ENCODE results near the gene SUSD4. TPM values are rescaled to one million over a fixed set of nuclear protein-coding genes. Genes with fewer than 3 reads are reported as not detected.

SUSD4 gene
- total and polyA plus RNA-seq, 10 of the 15 experiments (the other 5 are each of a cell fraction or from before 2014, with no cell fraction given): 0.13 to 1.1 (median 0.26) TPM; not detected in 3

GRCh38 chr1:223341121-223341520 lies 22.9 kb downstream of the SUSD4 start:
- Histone ChIP-seq H3K4me1 (ENCODE audit: control insufficient read depth, insufficient read depth, low read length) (no peaks in the 10 kb centered on the region), H3K79me2 (ENCODE audit: control insufficient read depth, insufficient read depth, low read length) (no peaks in the 10 kb centered on the region), H3K9ac (ENCODE audit: control insufficient read depth, insufficient read depth, low read length) (no peak overlapping the region), H3K27ac (ENCODE audit: control insufficient read depth, insufficient read depth) (no peak overlapping the region), H2AFZ (ENCODE audit: control insufficient read depth, low read depth, low read length) (no peak overlapping the region), H3K36me3 (ENCODE audit: control insufficient read depth in 2 of 2, insufficient read depth in 2 of 2, low read length in 1 of 2) (no peaks in the 10 kb centered on the region), H3K4me2 (ENCODE audit: control insufficient read depth, insufficient read depth) (no peak overlapping the region), H3K9me3 (replicated peaks; ENCODE audit: control insufficient read depth, insufficient read depth, low read length) (no peaks in the 10 kb centered on the region), H3K27me3 (replicated peaks in 1 of 2; ENCODE audit: control insufficient read depth in 2 of 2, insufficient read depth in 2 of 2, low read length in 1 of 2) (peaks cover 0 to 2% of the 10 kb centered on the region in 2 experiments; a peak in 1 of 4 replicates), H4K20me1 (ENCODE audit: control insufficient read depth, insufficient read depth) (no peaks in the 10 kb centered on the region), H3K4me3 (no peak overlapping the region)
- TF ChIP-seq MYC (IDR thresholded peaks at IDR 0.05; ENCODE audit: insufficient read depth, insufficient read length, insufficient replicate concordance, low read length, severe bottlenecking): no peak
- TF ChIP-seq RAD21 (IDR thresholded peaks at IDR 0.05; ENCODE audit: insufficient read depth, low read depth, low read length): no peak
- TF ChIP-seq ATF7 (IDR thresholded peaks at IDR 0.05; ENCODE audit: low read depth): no peak
- TF ChIP-seq LARP7 (IDR thresholded peaks at IDR 0.05): no peak
- TF ChIP-seq CREM (IDR thresholded peaks at IDR 0.05; ENCODE audit: low read depth): no peak
- TF ChIP-seq EZH2 (IDR thresholded peaks at IDR 0.05; ENCODE audit: borderline replicate concordance, control insufficient read depth, low read depth, low read length): no peak
- TF ChIP-seq POLR2AphosphoS2 (IDR thresholded peaks at IDR 0.05; ENCODE audit: low read depth, low read length): no peak
- TF ChIP-seq HDGF (IDR thresholded peaks at IDR 0.05): no peak
- no peak for TF ChIP-seq SKIL (IDR thresholded peaks at IDR 0.05; ENCODE audit: low read depth, poor library complexity, severe bottlenecking)
- no peak for TF ChIP-seq PAX8 (IDR thresholded peaks at IDR 0.05)
- no peak for TF ChIP-seq POLR2A (IDR thresholded peaks at IDR 0.05; ENCODE audit: low read depth, low read length)
- TF ChIP-seq HDAC6 (IDR thresholded peaks at IDR 0.05; ENCODE audit: unreplicated experiment): no peak
- TF ChIP-seq SMARCA5 (IDR thresholded peaks at IDR 0.05): no peak
- TF ChIP-seq, protein P1, sequence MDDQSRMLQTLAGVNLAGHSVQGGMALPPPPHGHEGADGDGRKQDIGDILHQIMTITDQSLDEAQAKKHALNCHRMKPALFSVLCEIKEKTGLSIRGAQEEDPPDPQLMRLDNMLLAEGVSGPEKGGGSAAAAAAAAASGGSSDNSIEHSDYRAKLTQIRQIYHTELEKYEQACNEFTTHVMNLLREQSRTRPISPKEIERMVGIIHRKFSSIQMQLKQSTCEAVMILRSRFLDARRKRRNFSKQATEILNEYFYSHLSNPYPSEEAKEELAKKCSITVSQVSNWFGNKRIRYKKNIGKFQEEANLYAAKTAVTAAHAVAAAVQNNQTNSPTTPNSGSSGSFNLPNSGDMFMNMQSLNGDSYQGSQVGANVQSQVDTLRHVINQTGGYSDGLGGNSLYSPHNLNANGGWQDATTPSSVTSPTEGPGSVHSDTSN (IDR thresholded peaks at IDR 0.05; ENCODE audit: insufficient replicate concordance, low read depth, low read length): no peak
- TF ChIP-seq, protein P2, sequence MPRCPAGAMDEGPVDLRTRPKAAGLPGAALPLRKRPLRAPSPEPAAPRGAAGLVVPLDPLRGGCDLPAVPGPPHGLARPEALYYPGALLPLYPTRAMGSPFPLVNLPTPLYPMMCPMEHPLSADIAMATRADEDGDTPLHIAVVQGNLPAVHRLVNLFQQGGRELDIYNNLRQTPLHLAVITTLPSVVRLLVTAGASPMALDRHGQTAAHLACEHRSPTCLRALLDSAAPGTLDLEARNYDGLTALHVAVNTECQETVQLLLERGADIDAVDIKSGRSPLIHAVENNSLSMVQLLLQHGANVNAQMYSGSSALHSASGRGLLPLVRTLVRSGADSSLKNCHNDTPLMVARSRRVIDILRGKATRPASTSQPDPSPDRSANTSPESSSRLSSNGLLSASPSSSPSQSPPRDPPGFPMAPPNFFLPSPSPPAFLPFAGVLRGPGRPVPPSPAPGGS (IDR thresholded peaks at IDR 0.05; ENCODE audit: borderline replicate concordance, insufficient read depth, low read depth, low read length, poor library complexity, severe bottlenecking): no peak
- no peak for TF ChIP-seq IKZF2 (IDR thresholded peaks at IDR 0.05)
- TF ChIP-seq SIX5 (IDR thresholded peaks at IDR 0.05; ENCODE audit: low read depth, low read length, severe bottlenecking): no peak
- TF ChIP-seq MXI1 (IDR thresholded peaks at IDR 0.05; ENCODE audit: low read depth, low read length): no peak
- no peak for TF ChIP-seq SRF (IDR thresholded peaks at IDR 0.05; ENCODE audit: low read depth in 2 of 2, low read length in 2 of 2)
- POLR2A ChIA-PET: no interaction called here
- no peak for DNase-seq (ENCODE audit: low read depth, low spot score)
- intact Hi-C loops (cut with micrococcal nuclease; ENCODE audit: unreplicated experiment): no loop called here
- ATAC-seq: peak; percentile 83
- RAD21 ChIA-PET (ENCODE audit: unreplicated experiment): interaction anchor here (1.5 kb wide), 1 partner anchor 210 kb away, joined by 5 read pairs; no protein-coding TSS in a partner anchor
- BruUV-seq (replicated peaks): no TSS peak
- in situ Hi-C loops (cut with MboI): no loop called here
- 4% methylated on average over 7 of the region's 7 CpGs for WGBS (ENCODE audit: insufficient coverage, insufficient replicate concordance, low lambda C conversion rate, missing lambda C conversion rate)
- no peak for FAIRE-seq
- CTCF ChIA-PET: interaction anchor here (0.6 to 1.4 kb wide), 2 partner anchors 12 to 316 kb away, joined by 3 read pairs; no protein-coding TSS in a partner anchor
- SMC1A ChIA-PET (ENCODE audit: uncharacterized antibody, unreplicated experiment): interaction anchor here (1.2 to 1.6 kb wide), 2 partner anchors 21 to 208 kb away, joined by 3 to 4 read pairs; no protein-coding TSS in a partner anchor

Data from GM12878 (cell line).